ENCODE measurements around the gene OR4D9.

DNA sequence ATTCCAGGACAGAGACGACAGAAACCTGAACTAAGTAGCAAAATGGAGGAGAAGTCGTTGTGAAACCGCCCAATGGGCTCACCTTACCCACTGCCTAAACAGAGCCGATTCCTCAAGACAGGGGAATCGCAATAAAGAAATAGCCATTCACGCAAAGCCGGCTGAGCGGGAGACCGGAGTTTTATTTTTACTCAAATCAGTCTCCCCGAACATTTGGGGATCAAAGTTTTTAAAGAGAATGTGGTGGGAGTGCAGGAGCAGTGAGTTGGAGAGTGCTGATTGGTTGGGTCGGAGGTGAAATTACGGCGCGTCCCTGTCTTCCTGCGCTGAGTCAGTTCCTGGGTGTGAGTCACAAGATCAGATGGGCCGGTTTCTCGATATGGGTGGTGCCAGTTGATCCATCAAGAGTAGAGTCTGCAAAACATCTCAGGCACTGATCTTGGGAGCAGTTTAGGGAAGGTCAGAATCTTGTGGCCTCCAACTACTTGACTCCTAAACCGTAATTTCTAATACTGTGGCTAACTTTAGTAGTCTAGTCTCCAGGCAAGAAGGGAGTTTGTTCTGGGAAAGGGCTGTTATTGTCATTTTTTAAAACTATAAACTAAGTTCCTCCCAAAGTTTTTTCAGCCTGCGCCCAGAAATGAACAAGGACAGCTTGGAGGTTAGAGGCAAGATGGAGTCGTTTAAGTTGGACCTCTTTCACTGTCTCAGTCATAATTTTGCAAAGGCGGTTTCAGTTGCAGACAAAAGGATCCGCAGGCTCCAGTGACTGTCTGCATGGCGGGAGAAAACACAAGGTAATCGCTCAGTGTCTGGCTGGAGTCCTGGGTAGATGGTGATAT lies 34.1 kb downstream of the OR4D9 start:
- TF ChIP-seq, protein P1, sequence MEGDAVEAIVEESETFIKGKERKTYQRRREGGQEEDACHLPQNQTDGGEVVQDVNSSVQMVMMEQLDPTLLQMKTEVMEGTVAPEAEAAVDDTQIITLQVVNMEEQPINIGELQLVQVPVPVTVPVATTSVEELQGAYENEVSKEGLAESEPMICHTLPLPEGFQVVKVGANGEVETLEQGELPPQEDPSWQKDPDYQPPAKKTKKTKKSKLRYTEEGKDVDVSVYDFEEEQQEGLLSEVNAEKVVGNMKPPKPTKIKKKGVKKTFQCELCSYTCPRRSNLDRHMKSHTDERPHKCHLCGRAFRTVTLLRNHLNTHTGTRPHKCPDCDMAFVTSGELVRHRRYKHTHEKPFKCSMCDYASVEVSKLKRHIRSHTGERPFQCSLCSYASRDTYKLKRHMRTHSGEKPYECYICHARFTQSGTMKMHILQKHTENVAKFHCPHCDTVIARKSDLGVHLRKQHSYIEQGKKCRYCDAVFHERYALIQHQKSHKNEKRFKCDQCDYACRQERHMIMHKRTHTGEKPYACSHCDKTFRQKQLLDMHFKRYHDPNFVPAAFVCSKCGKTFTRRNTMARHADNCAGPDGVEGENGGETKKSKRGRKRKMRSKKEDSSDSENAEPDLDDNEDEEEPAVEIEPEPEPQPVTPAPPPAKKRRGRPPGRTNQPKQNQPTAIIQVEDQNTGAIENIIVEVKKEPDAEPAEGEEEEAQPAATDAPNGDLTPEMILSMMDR (IDR thresholded peaks at IDR 0.05): no peak
- no peak for TF ChIP-seq POLR2A (IDR thresholded peaks at IDR 0.05)
- no peak for TF ChIP-seq POLR2AphosphoS5 (IDR thresholded peaks at IDR 0.05)

Data from transverse colon (tissue), 4 donors.